Measurements from ENCODE around the gene SIRT3. TPM values are rescaled to one million over a fixed set of nuclear protein-coding genes. Genes with fewer than 3 reads are reported as not detected.
"Not testable (repeated sequence)": the region's sequence is repeated elsewhere in the genome, so short reads cannot be mapped to it uniquely, and the experiment has no call there.

SIRT3 gene
- polyA plus RNA-seq, 12 donors: 17.8 to 44.5 (median 21.1) TPM; not detected in 1

DNA sequence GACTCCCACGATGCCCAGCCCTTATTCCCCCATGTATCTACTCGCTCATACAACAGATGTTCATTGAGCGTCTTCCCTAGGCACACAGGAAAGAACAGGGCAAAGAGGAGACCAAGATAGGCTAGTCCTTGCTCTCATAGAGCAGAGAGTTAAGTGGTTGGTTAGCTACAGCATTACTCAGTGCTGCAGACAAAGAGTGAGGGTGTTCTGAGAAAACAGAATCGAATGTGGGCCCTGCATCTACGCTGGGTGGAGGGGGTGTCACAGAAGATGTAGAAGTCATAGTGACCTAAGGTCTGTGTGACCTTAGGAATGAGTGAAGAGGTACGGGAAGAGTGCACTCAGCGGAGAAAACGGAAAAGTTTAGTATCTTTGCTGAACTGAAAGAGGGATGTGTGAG, 12.9 kb upstream of the SIRT3 start:
- no peak for DNase-seq

GRCh38 chr11:244376-244775, 8.2 kb upstream of the SIRT3 start:
- no peak for DNase-seq

- DNase-seq: no peak
Measured at GRCh38 chr11:241634-242033, 5.5 kb upstream of the SIRT3 start.

DNA sequence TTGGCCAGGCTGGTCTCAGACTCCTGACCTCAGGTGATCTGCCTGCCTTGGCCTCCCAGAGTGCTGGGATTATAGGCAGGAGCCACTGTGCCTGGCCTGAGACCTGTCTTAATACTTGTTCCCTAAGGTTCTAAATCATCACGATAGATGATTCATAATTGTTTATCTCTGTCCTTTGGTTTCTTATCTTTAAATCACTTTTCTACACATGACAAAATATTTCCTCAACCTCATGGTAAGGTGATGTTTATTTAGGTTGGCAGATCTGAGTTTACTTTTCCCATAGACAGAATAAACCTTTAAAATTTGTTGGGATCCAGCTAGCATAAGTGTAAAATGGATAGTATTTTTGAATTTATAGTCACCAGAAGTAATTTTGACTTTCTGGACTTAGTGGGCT, 4.2 kb upstream of the SIRT3 start:
- no peak for DNase-seq

GRCh38 chr11:238346-238745, 2.2 kb upstream of the SIRT3 start:
- DNase-seq: not testable (repeated sequence)

DNA sequence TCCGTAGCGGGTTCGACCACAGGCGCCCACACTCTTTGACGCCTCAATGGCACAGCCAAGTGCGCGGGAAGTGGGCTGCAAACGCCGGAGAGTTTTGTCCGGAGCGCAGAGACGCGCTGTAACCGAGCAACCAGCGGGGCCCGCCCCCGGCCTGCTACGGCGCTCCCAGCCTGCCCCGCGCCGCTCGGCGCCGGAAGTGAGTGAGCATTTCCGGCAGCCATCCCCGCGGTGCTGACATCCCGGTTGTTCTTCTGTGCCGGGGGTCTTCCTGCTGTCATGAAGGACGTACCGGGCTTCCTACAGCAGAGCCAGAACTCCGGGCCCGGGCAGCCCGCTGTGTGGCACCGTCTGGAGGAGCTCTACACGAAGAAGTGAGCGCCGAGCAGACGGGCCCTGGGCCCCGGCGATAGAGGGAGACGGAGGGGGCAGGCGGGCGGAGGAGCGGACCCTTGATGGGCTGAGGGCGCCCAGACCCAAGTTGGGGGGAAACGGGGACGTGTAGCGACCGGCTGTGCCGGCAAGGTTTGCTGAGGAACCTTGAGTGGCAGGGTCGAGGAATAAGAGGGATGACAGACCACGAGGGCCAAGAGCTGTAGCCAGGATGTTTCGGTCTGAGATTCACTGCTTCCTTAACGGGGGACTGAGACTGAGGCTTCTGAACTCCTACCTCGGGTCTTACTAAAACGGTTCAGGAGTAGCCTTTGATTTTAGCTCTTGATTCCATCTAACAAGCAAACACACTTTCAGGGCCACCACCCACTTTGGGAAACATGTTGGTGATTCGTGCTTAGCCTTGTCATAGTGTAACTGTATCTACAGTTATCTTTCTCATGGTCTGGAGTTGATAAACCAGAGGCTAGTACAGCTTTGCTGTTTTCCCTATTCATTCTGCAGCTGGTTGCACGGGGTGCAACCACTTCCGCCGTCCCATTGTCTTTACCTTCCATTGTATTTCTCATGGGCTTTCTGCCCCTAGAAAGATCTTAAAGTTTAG, 929 bp upstream of the SIRT3 start, which contains the start of gene PSMD13:
Gene PSMD13 (plus strand): TSS at position 203 of the 994 bp plus-strand sequence. CDS start 74 bp downstream, at position 277.
- DNase-seq: peak; percentile 90

DNA sequence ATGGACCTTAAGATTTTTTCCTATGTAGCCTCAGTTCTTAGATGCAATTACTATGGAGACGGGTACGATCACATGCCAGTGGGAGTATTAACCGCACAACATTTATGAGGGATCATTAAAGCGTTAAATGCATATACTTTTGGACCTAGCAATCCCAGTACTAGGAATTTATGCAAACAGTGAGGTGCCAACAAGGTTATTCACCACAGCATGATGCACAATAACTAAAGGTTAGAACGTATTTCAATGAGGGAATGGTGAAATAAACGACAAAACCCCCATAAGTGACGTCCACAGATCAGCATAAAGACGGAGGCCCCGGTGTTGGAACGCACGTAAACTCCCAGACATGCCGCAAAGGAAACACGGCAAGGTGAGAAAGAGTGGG, 539 bp downstream of the SIRT3 start:
- no peak for DNase-seq

GRCh38 chr11:235180-235579, 962 bp downstream of the SIRT3 start:
- no peak for DNase-seq

DNA sequence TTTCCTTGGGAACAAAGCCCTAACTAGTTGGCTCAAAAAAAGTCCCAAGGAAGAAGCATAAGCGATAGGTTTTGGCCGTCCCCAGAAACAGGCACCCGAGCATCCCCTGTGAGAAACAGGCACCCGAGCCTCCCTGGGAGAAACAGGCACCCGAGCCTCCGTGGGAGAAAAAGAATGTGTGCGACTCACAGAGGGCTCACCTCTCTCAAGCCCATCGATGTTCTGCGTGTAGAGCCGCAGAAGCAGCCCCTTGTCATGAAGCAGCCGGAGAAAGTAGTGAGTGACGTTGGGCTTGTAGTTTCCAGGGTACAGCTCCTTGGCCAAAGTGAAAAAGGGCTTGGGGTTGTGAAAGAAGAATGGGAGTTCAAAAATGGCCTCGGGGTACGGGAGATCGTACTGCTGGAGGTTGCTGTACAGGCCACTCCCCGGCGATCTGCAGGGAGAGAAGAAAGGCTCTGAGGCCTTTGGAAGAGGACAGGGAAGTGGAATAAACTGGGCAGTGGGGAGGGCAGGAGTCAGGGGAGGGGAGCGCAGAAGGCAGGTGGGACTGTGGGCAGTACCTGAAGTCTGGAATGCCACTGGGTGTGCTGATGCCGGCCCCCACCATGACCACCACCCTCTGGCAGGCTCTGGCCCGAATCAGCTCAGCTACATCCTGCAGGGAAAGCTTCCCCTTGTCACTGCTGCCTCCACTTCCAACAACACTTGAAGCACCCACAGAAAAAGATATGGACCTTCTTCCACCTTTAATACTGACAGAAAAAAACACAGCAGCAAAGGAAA, 3.2 kb downstream of the SIRT3 start:
- no peak for DNase-seq

- DNase-seq: no peak
Measured at GRCh38 chr11:230431-230830, 5.7 kb downstream of the SIRT3 start.

- DNase-seq: no peak
Measured at GRCh38 chr11:227824-228379, 8.2 kb downstream of the SIRT3 start.

GRCh38 chr11:225734-226453, 10.2 kb downstream of the SIRT3 start:
- no peak for DNase-seq

DNA sequence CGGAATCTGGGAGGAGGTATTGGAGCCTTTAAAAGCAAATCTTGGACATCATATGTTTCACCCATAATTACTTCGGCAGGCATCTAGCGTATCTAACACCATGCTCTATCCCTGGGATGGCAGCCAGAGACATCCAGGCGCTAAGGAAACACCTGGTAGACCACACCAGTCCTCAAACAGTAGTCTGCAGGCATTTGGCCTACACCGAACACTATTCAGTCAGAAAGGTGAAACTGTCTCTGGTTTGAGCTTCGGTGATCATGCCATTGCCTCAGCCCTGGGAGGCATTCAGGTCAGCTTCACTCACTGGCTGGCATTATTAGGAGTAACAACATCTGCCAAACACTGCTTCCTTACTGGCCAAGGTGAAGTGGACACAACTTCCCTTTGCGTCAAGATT, 11.7 kb downstream of the SIRT3 start:
- no peak for DNase-seq

DNA sequence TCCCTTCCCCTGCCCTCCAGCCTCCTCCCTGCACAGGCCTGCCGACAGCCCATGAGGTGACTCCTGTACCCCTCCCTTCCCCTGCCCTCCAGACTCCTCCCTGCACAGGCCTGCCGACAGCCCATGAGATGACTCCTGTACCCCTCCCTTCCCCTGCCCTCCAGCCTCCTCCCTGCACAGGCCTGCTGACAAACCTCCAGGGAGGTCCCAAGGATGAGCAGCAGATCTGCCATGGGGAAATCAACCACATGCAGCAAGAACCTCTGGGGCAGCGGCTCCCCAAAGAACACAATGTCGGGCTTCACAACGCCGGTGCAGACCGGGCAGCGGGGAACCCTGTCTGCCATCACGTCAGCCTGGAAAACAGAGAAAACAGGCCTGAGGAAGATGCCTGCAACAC, 12.3 kb downstream of the SIRT3 start:
- DNase-seq: no peak

- no peak for DNase-seq
Measured at GRCh38 chr11:223026-223789, 12.9 kb downstream of the SIRT3 start.

DNA sequence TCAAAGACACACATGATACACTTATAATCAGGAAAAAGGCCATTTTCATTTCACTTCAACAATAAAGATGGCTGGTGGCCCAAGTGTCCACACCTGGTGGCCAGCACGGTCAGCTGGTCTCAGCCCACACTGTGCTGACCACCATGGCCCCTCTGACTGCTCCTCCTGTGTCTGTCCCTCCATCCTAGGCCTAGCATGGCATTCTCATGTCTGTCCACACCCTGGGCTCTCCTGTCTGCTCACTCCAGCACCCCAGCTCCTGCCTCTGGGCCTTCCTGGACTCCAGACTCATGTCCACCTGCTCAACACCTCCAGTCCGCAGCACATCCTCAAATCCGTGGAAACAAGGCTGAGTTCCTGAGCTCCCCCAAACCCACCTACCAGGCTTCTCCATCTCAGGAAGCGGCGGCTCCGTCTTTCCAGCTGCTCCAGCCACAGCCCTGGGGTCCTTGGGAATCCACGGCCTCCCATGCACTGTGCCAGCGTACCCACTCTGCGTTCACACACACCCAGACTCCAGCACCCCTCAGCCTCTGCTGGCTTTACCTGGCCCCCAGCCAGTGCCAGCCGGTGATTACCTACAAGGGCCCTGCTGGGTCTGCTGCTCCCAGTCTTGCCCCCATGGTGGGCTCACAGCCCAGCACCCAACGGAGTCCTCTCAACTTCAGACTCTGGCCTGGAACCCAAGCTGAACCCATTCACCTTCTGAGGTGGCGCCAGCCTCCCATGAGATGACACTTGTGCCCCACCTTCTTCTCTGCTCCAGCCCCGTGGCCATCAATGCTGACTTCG, 13.9 kb downstream of the SIRT3 start:
- DNase-seq: no peak

DNA sequence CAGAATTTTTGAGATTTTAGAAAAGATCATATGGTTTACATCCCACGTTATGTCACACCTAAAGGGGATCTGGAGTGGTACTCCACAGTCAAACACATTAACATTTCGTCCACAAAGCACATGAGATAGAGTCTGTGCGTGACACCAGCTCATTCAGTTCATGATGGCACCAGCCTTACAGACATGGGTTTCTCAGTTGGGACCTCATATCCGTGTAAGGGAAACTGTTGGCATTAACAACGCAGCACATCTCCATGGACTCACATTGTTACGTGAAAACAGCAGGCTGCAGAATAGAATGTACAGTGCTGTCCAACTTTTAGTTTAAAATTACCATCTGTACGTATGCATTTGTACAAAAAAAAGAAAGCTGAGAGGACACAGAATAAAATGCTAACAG, 14.6 kb downstream of the SIRT3 start:
- no peak for DNase-seq

DNA sequence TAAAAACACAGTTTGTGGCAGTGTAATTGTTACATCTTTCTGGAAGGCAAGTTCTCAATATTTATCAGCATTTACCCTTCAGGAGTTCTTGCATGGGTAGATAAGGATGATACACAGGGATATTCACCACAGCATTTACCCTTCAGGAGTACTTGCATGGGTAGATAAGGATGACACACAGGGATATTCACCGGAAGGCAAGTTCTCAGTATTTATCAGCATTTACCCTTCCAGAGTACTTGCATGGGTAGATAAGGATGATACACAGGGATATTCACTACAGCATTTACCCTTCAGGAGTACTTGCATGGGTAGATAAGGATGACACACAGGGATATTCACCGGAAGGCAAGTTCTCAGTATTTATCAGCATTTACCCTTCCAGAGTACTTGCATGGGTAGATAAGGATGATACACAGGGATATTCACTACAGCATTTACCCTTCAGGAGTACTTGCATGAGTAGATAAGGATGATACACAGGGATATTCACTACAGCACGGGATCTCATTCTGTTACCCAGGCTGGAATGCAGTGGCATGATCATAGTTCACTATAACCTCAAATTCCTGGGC, 15.4 kb downstream of the SIRT3 start:
- DNase-seq: not testable (repeated sequence)

GRCh38 chr11:218815-219593, 17.1 kb downstream of the SIRT3 start:
- DNase-seq: no peak
